ENCODE measurements around the gene APRT.

APRT gene

GRCh38 chr16:88764913-88765349, 46.8 kb downstream of the APRT start:
- TF ChIP-seq, protein P1, sequence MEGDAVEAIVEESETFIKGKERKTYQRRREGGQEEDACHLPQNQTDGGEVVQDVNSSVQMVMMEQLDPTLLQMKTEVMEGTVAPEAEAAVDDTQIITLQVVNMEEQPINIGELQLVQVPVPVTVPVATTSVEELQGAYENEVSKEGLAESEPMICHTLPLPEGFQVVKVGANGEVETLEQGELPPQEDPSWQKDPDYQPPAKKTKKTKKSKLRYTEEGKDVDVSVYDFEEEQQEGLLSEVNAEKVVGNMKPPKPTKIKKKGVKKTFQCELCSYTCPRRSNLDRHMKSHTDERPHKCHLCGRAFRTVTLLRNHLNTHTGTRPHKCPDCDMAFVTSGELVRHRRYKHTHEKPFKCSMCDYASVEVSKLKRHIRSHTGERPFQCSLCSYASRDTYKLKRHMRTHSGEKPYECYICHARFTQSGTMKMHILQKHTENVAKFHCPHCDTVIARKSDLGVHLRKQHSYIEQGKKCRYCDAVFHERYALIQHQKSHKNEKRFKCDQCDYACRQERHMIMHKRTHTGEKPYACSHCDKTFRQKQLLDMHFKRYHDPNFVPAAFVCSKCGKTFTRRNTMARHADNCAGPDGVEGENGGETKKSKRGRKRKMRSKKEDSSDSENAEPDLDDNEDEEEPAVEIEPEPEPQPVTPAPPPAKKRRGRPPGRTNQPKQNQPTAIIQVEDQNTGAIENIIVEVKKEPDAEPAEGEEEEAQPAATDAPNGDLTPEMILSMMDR (IDR thresholded peaks at IDR 0.05; ENCODE audit: control extremely low read depth, extremely low read depth, low read depth, missing control alignments) = no peak
- DNase-seq (ENCODE audit: extremely low spot score) = no peak
- ChIA-PET POLR2A (no interaction called here), CTCF (interaction anchor here (4.9 kb wide), 1 partner anchor 10 kb away, joined by 17 read pairs; no protein-coding TSS in a partner anchor)

GRCh38 chr16:88764080-88764479, 47.6 kb downstream of the APRT start:
- DNase-seq (ENCODE audit: extremely low spot score) = no peak
- CTCF ChIA-PET = interaction anchor here (0.8 to 4.9 kb wide), 4 partner anchors 9 to 27 kb away, joined by 4 to 17 read pairs (median 6); no protein-coding TSS in a partner anchor
- POLR2A ChIA-PET = no interaction called here
- TF ChIP-seq, protein P1 (IDR thresholded peaks at IDR 0.05; ENCODE audit: control extremely low read depth, extremely low read depth, low read depth, missing control alignments) = no peak

DNA sequence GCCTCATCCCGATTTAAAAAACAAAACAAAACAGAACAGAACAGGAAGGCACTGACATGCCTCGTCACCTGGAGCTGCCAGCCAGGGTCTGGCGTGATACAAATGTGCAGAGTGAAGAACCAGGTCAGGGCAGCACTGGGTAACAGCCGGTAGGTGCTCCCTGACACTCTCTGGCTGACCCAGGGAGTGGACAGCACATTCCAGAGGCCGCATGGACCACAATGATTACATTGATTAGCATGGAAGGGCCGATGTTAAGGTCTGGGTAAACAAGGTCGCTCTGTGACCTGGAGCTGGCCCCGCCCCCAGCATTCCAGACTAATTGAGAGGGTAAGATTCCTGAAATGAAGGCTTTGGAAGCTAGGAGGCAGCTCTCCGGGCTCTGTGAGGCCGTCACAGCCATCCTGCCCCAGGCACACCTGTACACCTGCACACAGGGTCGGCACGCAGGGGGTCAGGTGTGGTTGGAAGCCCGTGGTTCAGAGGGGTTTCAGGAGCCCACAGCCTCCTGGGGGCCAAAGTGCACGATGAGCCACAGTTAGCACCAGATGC, 48.1 kb downstream of the APRT start:
- CTCF ChIA-PET = interaction anchor here (0.8 to 4.9 kb wide), 5 partner anchors 8 to 26 kb away, joined by 4 to 17 read pairs (median 5); no protein-coding TSS in a partner anchor
- TF ChIP-seq, protein P1 (IDR thresholded peaks at IDR 0.05; ENCODE audit: control extremely low read depth, extremely low read depth, low read depth, missing control alignments) = no peak
- no peak for DNase-seq (ENCODE audit: extremely low spot score)
- POLR2A ChIA-PET = no interaction called here

DNA sequence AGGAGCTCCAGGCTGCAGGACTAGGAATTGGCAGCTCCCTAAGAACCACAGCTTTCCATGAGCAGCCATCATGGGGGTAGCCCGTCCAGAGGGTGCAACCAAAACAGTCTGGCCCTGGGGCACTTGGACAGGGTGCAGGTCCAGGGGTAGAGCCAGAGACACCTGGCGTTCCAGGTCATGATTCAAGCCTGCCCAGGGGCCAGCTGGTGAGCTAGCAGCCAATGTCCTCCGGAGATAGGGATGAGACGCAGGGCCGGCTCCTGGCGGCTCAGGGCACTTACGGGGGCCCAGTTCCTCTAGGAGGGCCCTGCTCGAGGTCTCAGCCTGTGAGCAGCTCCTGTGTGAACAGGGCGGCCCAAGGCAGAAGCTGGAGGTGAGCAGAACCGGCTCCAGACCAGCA, 48.8 kb downstream of the APRT start:
- CTCF ChIA-PET = interaction anchor here (1.0 to 4.9 kb wide), 4 partner anchors 8 to 26 kb away, joined by 4 to 17 read pairs (median 6); no protein-coding TSS in a partner anchor
- POLR2A ChIA-PET = no interaction called here
- TF ChIP-seq, protein P1 (IDR thresholded peaks at IDR 0.05; ENCODE audit: control extremely low read depth, extremely low read depth, low read depth, missing control alignments) = no peak

GRCh38 chr16:88762258-88762870, 49.4 kb downstream of the APRT start:
- ChIA-PET CTCF (interaction anchor here (1.3 to 1.9 kb wide), 3 partner anchors 21 to 25 kb away, joined by 4 to 8 read pairs (median 5); no protein-coding TSS in a partner anchor), POLR2A (no interaction called here)
- DNase-seq (ENCODE audit: extremely low spot score) = no peak
- TF ChIP-seq, protein P1 (IDR thresholded peaks at IDR 0.05; ENCODE audit: control extremely low read depth, extremely low read depth, low read depth, missing control alignments) = no peak

More for the DNA sequence above, 48.8 kb downstream of the APRT start:
- no peak for DNase-seq (ENCODE audit: extremely low spot score)

GRCh38 chr16:88761830-88762229, 49.9 kb downstream of the APRT start:
- ChIA-PET POLR2A (no interaction called here), CTCF (interaction anchor here (1.3 kb wide), 1 partner anchor 24 kb away, joined by 4 read pairs; no protein-coding TSS in a partner anchor)
- TF ChIP-seq, protein P1 (IDR thresholded peaks at IDR 0.05; ENCODE audit: control extremely low read depth, extremely low read depth, low read depth, missing control alignments) = no peak
- no peak for DNase-seq (ENCODE audit: extremely low spot score)

Data from GM10248 (cell line).